HG03039 (cell line): ENCODE data around the gene BAD.

Source experiments
- ATAC-seq: cut with Tn5 transposase; IDR thresholded peaks from one replicate; pipeline ENCODE4 v1.9.1; 2021; ENCODE audit warnings: mild to moderate bottlenecking, moderate library complexity; ENCODE audit not compliant: unreplicated experiment

The BAD gene

GRCh38 chr11:64281957-64282770 is 2.3 kb downstream of the BAD start:
- ATAC-seq = no peak

GRCh38 chr11:64278576-64279190 is 5.8 kb downstream of the BAD start:
- no peak for ATAC-seq

- no peak for ATAC-seq
Observed at GRCh38 chr11:64276653-64277431, 7.6 kb downstream of the BAD start.

GRCh38 chr11:64275841-64276240 is 8.6 kb downstream of the BAD start:
- ATAC-seq = no peak

GRCh38 chr11:64275031-64275800 is 9.2 kb downstream of the BAD start:
- no peak for ATAC-seq

GRCh38 chr11:64269540-64270220 is 14.8 kb downstream of the BAD start:
- ATAC-seq = peak; percentile 68

- ATAC-seq = peak; percentile 7
Observed at GRCh38 chr11:64268893-64269539, 15.4 kb downstream of the BAD start.

GRCh38 chr11:64268025-64268892 is 16.2 kb downstream of the BAD start:
- ATAC-seq = no peak

- ATAC-seq = no peak
Observed at GRCh38 chr11:64267207-64267945, 17.1 kb downstream of the BAD start.

- ATAC-seq = no peak
Observed at GRCh38 chr11:64266339-64266738, 18.1 kb downstream of the BAD start.

- no peak for ATAC-seq
Observed at GRCh38 chr11:64265176-64266160, 19.0 kb downstream of the BAD start.

- ATAC-seq = no peak
Observed at GRCh38 chr11:64264371-64264852, 20.1 kb downstream of the BAD start.

GRCh38 chr11:64263947-64264317 is 20.5 kb downstream of the BAD start:
- ATAC-seq = no peak

GRCh38 chr11:64263021-64263946 is 21.2 kb downstream of the BAD start:
- no peak for ATAC-seq

GRCh38 chr11:64262271-64263002 is 22.0 kb downstream of the BAD start:
- ATAC-seq = no peak
